HG03159 (cell line): Measurements from ENCODE around the gene STAB2.

ENCODE experiments used
- ATAC-seq: cut with Tn5 transposase; IDR thresholded peaks from one replicate; pipeline ENCODE4 v1.9.1; 2021; ENCODE audit warnings: mild to moderate bottlenecking, moderate library complexity; ENCODE audit not compliant: unreplicated experiment

Gene STAB2

GRCh38 chr12:103774977-103775560 lies 188.0 kb downstream of the STAB2 start:
- ATAC-seq, result no peak

- ATAC-seq, result no peak
Observed at GRCh38 chr12:103778781-103779180, 191.7 kb downstream of the STAB2 start.

GRCh38 chr12:103779410-103780092 lies 192.5 kb downstream of the STAB2 start:
- ATAC-seq, result no peak

- ATAC-seq, result no peak
Observed at GRCh38 chr12:103780093-103780440, 193.0 kb downstream of the STAB2 start.

- ATAC-seq, result no peak
Observed at GRCh38 chr12:103780992-103781391, 193.9 kb downstream of the STAB2 start.

GRCh38 chr12:103782399-103782798 lies 195.3 kb downstream of the STAB2 start:
- ATAC-seq, result no peak

- ATAC-seq, result no peak
Observed at GRCh38 chr12:103783744-103784664, 196.9 kb downstream of the STAB2 start.

- ATAC-seq, result no peak
Observed at GRCh38 chr12:103785243-103786031, 198.4 kb downstream of the STAB2 start.

GRCh38 chr12:103786201-103786600 lies 199.1 kb downstream of the STAB2 start:
- ATAC-seq, result no peak

GRCh38 chr12:103791350-103791920 lies 204.4 kb downstream of the STAB2 start:
- ATAC-seq, result no peak

- ATAC-seq, result no peak
Observed at GRCh38 chr12:103793046-103793445, 206.0 kb downstream of the STAB2 start.

- ATAC-seq, result no peak
Observed at GRCh38 chr12:103793512-103794045, 206.5 kb downstream of the STAB2 start.

- ATAC-seq, result no peak
Observed at GRCh38 chr12:103794309-103795213, 207.5 kb downstream of the STAB2 start.

GRCh38 chr12:103798586-103798985 lies 211.5 kb downstream of the STAB2 start:
- no peak for ATAC-seq

GRCh38 chr12:103799504-103799856 lies 212.4 kb downstream of the STAB2 start:
- ATAC-seq, result no peak

- no peak for ATAC-seq
Observed at GRCh38 chr12:103799857-103800771, 213.0 kb downstream of the STAB2 start.

- ATAC-seq, result no peak
Observed at GRCh38 chr12:103801709-103802585, 214.9 kb downstream of the STAB2 start.

- ATAC-seq, result no peak
Observed at GRCh38 chr12:103802586-103802886, 215.5 kb downstream of the STAB2 start.
